IMR-90 (cell line): ENCODE data around the gene PCDHB1. TPM values are rescaled to one million over a fixed set of nuclear protein-coding genes. Genes with fewer than 3 reads are reported as not detected.

Experiments
- ATAC-seq: fragments of 200-7000 bp; cut with Tn5 transposase; 2 replicates; pipeline ENCODE4 v1.9.1; 2020; ENCODE audit warnings: low read depth, mild to moderate bottlenecking, moderate library complexity
- BruUV-seq: library from RNA; stranded (reverse); fragments of 400-500 nt; replicated peaks from 2 replicates; lab custom pipeline; 2021; lab: Mats Ljungman, UMichigan
- CTCF ChIA-PET: fragments of 300-600 bp; formaldehyde crosslinking; extraction: SDS; loops from one replicate; lab custom pipeline; 2021; ENCODE audit warnings: antibody characterized with exemption; lab: Yijun Ruan, JAX
- POLR2A ChIA-PET: fragments of 300-600 bp; sonication (Branson Sonifier 250); formaldehyde crosslinking; loops from one replicate; lab custom pipeline; 2022; ENCODE audit warnings: antibody characterized with exemption; ENCODE audit not compliant: unreplicated experiment; lab: Charles Lee
- DNase-seq: peaks from one replicate; pipeline ENCODE4 v3.0.0; 2013
- H2AFZ ChIP-seq: replicated peaks from 2 replicates; pipeline ENCODE3; 2013; ENCODE audit warnings: low read length, mild to moderate bottlenecking; ENCODE audit not compliant: poor library complexity
- H2AK5ac ChIP-seq: 2 replicates; pipeline ENCODE4 v1.6.1; 2013; ENCODE audit warnings: low read depth, low read length, inconsistent platforms
- H2AK9ac ChIP-seq: replicated peaks from 2 replicates; pipeline ENCODE3; 2013; ENCODE audit warnings: mild to moderate bottlenecking, low read depth, low read length, moderate library complexity; ENCODE audit not compliant: poor library complexity
- H2BK120ac ChIP-seq: 2 replicates; pipeline ENCODE4 v1.6.1; 2013; ENCODE audit warnings: low read depth, low read length, inconsistent platforms
- H2BK15ac ChIP-seq: 3 replicates; pipeline ENCODE4 v1.6.1; 2013; ENCODE audit warnings: low read depth, low read length, inconsistent platforms
- H2BK20ac ChIP-seq: 2 replicates; pipeline ENCODE4 v1.6.1; 2013; ENCODE audit warnings: low read depth, mild to moderate bottlenecking, inconsistent platforms, low read length, moderate library complexity
- H2BK5ac ChIP-seq: 2 replicates; pipeline ENCODE4 v1.6.1; 2013; ENCODE audit warnings: mild to moderate bottlenecking, low read depth, low read length, inconsistent platforms; ENCODE audit not compliant: poor library complexity, severe bottlenecking
- H3K14ac ChIP-seq: replicated peaks from 2 replicates; pipeline ENCODE4 v1.6.1; 2013; ENCODE audit warnings: low read depth, low read length, inconsistent platforms
- H3K18ac ChIP-seq: 2 replicates; pipeline ENCODE4 v1.6.1; 2013; ENCODE audit warnings: low read depth, low read length, control low read depth
- H3K23ac ChIP-seq: 2 replicates; pipeline ENCODE4 v1.6.1; 2013; ENCODE audit warnings: low read depth, low read length, inconsistent platforms
- H3K27ac ChIP-seq: 2 replicates; pipeline ENCODE4 v1.5.1; 2013; ENCODE audit warnings: mild to moderate bottlenecking, control low read depth, low read length; ENCODE audit not compliant: insufficient read depth
- H3K27me3 ChIP-seq: 2 replicates; pipeline ENCODE4 v1.6.1; 2013; ENCODE audit warnings: low read length; ENCODE audit not compliant: control insufficient read depth, insufficient read depth
- H3K36me3 ChIP-seq: 2 replicates; pipeline ENCODE4 v1.6.1; 2013; ENCODE audit warnings: low read length, mixed read lengths; ENCODE audit not compliant: control insufficient read depth, insufficient read depth
- H3K4ac ChIP-seq: 2 replicates; pipeline ENCODE4 v1.6.1; 2013; ENCODE audit warnings: low read depth, low read length, inconsistent platforms
- H3K4me1 ChIP-seq: 2 replicates; pipeline ENCODE4 v1.6.1; 2013; ENCODE audit warnings: low read length, mixed read lengths; ENCODE audit not compliant: control insufficient read depth, insufficient read depth
- H3K4me2 ChIP-seq: 2 replicates; pipeline ENCODE4 v1.6.1; 2013; ENCODE audit warnings: low read depth, mild to moderate bottlenecking, control low read depth, low read length, moderate library complexity
- H3K4me3 ChIP-seq: 2 replicates; pipeline ENCODE4 v1.5.1; 2013; ENCODE audit warnings: low read depth, mild to moderate bottlenecking, control low read depth, low read length, moderate library complexity; ENCODE audit not compliant: insufficient read depth
- H3K56ac ChIP-seq: 2 replicates; pipeline ENCODE4 v1.6.1; 2013; ENCODE audit warnings: low read length, inconsistent platforms; ENCODE audit not compliant: insufficient read depth; ENCODE audit errors: extremely low read depth
- H3K79me1 ChIP-seq, 2 experiments: 2 replicates each; pipeline ENCODE4 v1.6.1; 2013; ENCODE audit warnings: low read length in 2 of 2, inconsistent platforms in 1 of 2, low read depth in 1 of 2
- H3K9ac ChIP-seq: 2 replicates; pipeline ENCODE4 v1.6.1; 2013; ENCODE audit warnings: low read depth, low read length, control low read depth
- H3K9me1 ChIP-seq: 2 replicates; pipeline ENCODE4 v1.6.1; 2013; ENCODE audit warnings: low read length, inconsistent platforms; ENCODE audit not compliant: insufficient read depth
- H3K9me3 ChIP-seq: 2 replicates; pipeline ENCODE4 v1.6.1; 2013; ENCODE audit warnings: low read length; ENCODE audit not compliant: control insufficient read depth, insufficient read depth
- H4K20me1 ChIP-seq: 2 replicates; pipeline ENCODE4 v1.6.1; 2013; ENCODE audit warnings: low read length, inconsistent platforms; ENCODE audit not compliant: insufficient read depth
- H4K5ac ChIP-seq: 2 replicates; pipeline ENCODE4 v1.6.1; 2013; ENCODE audit warnings: mild to moderate bottlenecking, low read depth, low read length, control low read depth
- H4K8ac ChIP-seq, 2 experiments: 2 replicates each; pipeline ENCODE4 v1.6.1; 2013; ENCODE audit warnings: low read depth in 2 of 2, low read length in 2 of 2, control low read depth in 1 of 2, inconsistent platforms in 1 of 2
- H4K91ac ChIP-seq: 2 replicates; pipeline ENCODE4 v1.6.1; 2013; ENCODE audit warnings: low read depth, low read length, inconsistent platforms; ENCODE audit not compliant: insufficient read depth
- BHLHE40 ChIP-seq: fragments of 150-350 bp; IDR thresholded peaks from 2 replicates; pipeline ENCODE4 v1.6.1; 2016; ENCODE audit warnings: mild to moderate bottlenecking, low read depth, low read length
- CEBPB ChIP-seq: IDR thresholded peaks from 2 replicates; pipeline ENCODE4 v1.6.1; 2012; ENCODE audit warnings: low read depth, low read length, improper control_type of control experiment
- ELK1 ChIP-seq: fragments of 150-350 bp; IDR thresholded peaks from 2 replicates; pipeline ENCODE4 v1.6.1; 2016; ENCODE audit warnings: low read depth, mild to moderate bottlenecking, low read length, moderate library complexity, borderline replicate concordance
- MAFK ChIP-seq: IDR thresholded peaks from 2 replicates; pipeline ENCODE4 v1.6.1; 2012; ENCODE audit warnings: low read depth, low read length, improper control_type of control experiment
- MAZ ChIP-seq: IDR thresholded peaks from 2 replicates; pipeline ENCODE4 v1.6.1; 2012; ENCODE audit warnings: low read depth, mild to moderate bottlenecking, low read length, improper control_type of control experiment, moderate library complexity, borderline replicate concordance
- MXI1 ChIP-seq: IDR thresholded peaks from 2 replicates; pipeline ENCODE4 v1.6.1; 2012; ENCODE audit warnings: low read depth, mild to moderate bottlenecking, low read length, moderate library complexity, borderline replicate concordance
- NFE2L2 ChIP-seq: fragments of 150-350 bp; IDR thresholded peaks from 2 replicates; pipeline ENCODE4 v1.6.1; 2016; ENCODE audit warnings: low read depth, mild to moderate bottlenecking, low read length
- POLR2A ChIP-seq: IDR thresholded peaks from 2 replicates; pipeline ENCODE4 v1.6.1; 2012; ENCODE audit warnings: mild to moderate bottlenecking, low read depth, low read length
- RAD21 ChIP-seq: IDR thresholded peaks from 2 replicates; pipeline ENCODE4 v1.6.1; 2012; ENCODE audit warnings: low read length, improper control_type of control experiment
- RCOR1 ChIP-seq: IDR thresholded peaks from 2 replicates; pipeline ENCODE4 v1.6.1; 2012; ENCODE audit warnings: mild to moderate bottlenecking, low read length, improper control_type of control experiment; ENCODE audit not compliant: insufficient replicate concordance
- RFX5 ChIP-seq: IDR thresholded peaks from 2 replicates; pipeline ENCODE4 v1.8.0; 2012; ENCODE audit warnings: low read depth, mild to moderate bottlenecking, low read length, moderate library complexity
- SMC3 ChIP-seq: fragments of 150-350 bp; IDR thresholded peaks from 2 replicates; pipeline ENCODE4 v1.6.1; 2016; ENCODE audit warnings: low read depth, mild to moderate bottlenecking, antibody characterized with exemption, low read length, moderate library complexity
- dilution Hi-C: fragments of 300-500 bp; cut with HindIII; formaldehyde crosslinking; loops from one replicate; pipeline ENCODE4 v1.14.3; 2018; ENCODE audit warnings: low sequenced_read_pairs; ENCODE audit not compliant: unreplicated experiment
- in situ Hi-C: fragments of 300-500 bp; cut with MboI; formaldehyde crosslinking; loops from 3 replicates; pipeline ENCODE4 v1.14.3; 2019; ENCODE audit warnings: low sequenced_read_pairs, inconsistent platforms, mixed read lengths
- intact Hi-C: fragments of 100-400 bp; cut with micrococcal nuclease; formaldehyde crosslinking; loops from 2 replicates; pipeline ENCODE4 v1.10.0; 2022
- polyA plus RNA-seq, 3 experiments: library from polyadenylated mRNA; depleted of rRNA; stranded (reverse); fragments of >200 nt; gene quantifications; 2 replicates each; pipeline ENCODE4 v1.2.3, GENCODE V29; 2012; ENCODE audit warnings: low replicate concordance in 1 of 3
- total RNA-seq: library from RNA; depleted of rRNA; stranded (reverse); fragments of >200 nt; gene quantifications from 2 replicates; pipeline ENCODE4 v1.2.3, GENCODE V29; 2012
- TF ChIP-seq, protein P1 (sequence below): fragments of 150-350 bp; IDR thresholded peaks from 2 replicates; pipeline ENCODE4 v1.6.1; 2017; ENCODE audit warnings: mild to moderate bottlenecking, antibody characterized with exemption, low read length, low read depth
- TF ChIP-seq, protein P2 (sequence below): conservative IDR thresholded peaks from 2 replicates; pipeline ENCODE4 v1.5.1; 2012; ENCODE audit warnings: mild to moderate bottlenecking, low read depth, low read length, improper control_type of control experiment

PCDHB1 gene
- total and polyA plus RNA-seq, 2 of the 4 experiments (the other 2 are of a cell fraction): not detected

DNA sequence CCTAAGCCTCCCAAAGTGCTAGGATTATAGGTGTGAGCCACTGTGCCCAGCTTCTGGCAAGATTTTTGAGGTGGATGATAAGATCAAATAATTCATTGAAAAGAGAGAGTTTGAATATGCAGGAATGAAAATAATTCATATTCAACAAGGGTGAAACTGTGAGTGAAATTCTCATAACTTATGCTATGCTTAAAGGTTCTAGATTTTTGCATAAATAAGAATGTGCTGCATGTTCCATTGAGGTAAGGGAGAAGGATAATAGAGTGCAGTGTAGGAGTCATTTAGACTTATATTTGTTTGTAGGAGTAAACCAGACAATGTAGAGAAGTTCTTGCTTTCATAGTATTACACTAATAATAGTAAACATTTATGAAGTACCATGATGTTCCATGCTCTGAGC is 31.1 kb downstream of the PCDHB1 start:
- Histone ChIP-seq H4K20me1 (no peaks in the 10 kb centered on the region), H3K9me1 (no peaks in the 10 kb centered on the region), H2BK15ac (no peak overlapping the region), H3K27me3 (no peaks in the 10 kb centered on the region), H2BK5ac (no peak overlapping the region), H3K4me1 (no peaks in the 10 kb centered on the region), H3K18ac (no peak overlapping the region), H3K4ac (no peak overlapping the region), H2AK5ac (no peak overlapping the region), H4K91ac (no peak overlapping the region), H3K23ac (no peak overlapping the region), H4K5ac (no peak overlapping the region), H3K4me3 (no peak overlapping the region), H4K8ac (no peak overlapping the region), H2AK9ac (no peak overlapping the region), H2AFZ (no peak overlapping the region), H3K79me1 (no peaks in the 10 kb centered on the region), H3K27ac (no peak overlapping the region), H3K36me3 (no peaks in the 10 kb centered on the region), H3K14ac (no peak overlapping the region), H3K9ac (no peak overlapping the region), H2BK20ac (no peak overlapping the region), H3K56ac (no peak overlapping the region), H3K4me2 (no peak overlapping the region), H2BK120ac (no peak overlapping the region), H3K9me3 (no peaks in the 10 kb centered on the region)
- TF ChIP-seq MAFK (no peak), MAZ (no peak), RCOR1 (no peak), ELK1 (no peak), NFE2L2 (no peak), MXI1 (no peak), SMC3 (no peak), POLR2A (no peak), CEBPB (no peak), BHLHE40 (no peak), RFX5 (no peak), RAD21 (no peak)
- TF ChIP-seq, protein P1, sequence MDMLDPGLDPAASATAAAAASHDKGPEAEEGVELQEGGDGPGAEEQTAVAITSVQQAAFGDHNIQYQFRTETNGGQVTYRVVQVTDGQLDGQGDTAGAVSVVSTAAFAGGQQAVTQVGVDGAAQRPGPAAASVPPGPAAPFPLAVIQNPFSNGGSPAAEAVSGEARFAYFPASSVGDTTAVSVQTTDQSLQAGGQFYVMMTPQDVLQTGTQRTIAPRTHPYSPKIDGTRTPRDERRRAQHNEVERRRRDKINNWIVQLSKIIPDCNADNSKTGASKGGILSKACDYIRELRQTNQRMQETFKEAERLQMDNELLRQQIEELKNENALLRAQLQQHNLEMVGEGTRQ: no peak
- TF ChIP-seq, protein P2, sequence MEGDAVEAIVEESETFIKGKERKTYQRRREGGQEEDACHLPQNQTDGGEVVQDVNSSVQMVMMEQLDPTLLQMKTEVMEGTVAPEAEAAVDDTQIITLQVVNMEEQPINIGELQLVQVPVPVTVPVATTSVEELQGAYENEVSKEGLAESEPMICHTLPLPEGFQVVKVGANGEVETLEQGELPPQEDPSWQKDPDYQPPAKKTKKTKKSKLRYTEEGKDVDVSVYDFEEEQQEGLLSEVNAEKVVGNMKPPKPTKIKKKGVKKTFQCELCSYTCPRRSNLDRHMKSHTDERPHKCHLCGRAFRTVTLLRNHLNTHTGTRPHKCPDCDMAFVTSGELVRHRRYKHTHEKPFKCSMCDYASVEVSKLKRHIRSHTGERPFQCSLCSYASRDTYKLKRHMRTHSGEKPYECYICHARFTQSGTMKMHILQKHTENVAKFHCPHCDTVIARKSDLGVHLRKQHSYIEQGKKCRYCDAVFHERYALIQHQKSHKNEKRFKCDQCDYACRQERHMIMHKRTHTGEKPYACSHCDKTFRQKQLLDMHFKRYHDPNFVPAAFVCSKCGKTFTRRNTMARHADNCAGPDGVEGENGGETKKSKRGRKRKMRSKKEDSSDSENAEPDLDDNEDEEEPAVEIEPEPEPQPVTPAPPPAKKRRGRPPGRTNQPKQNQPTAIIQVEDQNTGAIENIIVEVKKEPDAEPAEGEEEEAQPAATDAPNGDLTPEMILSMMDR: no peak
- DNase-seq (no peak), ATAC-seq (no peak)
- POLR2A ChIA-PET: no interaction called here
- CTCF ChIA-PET: no interaction called here
- dilution Hi-C loops: no loop called here
- no TSS peak for BruUV-seq
- intact Hi-C loops: no loop called here
- in situ Hi-C loops: no loop called here
